ENCODE measurements around the gene FOXN3. TPM values are rescaled to one million over a fixed set of nuclear protein-coding genes. Genes with fewer than 3 reads are reported as not detected.

The FOXN3 gene
- total RNA-seq, 6 experiments from 2014 or later = 41.5 to 74.2 (median 55.8) TPM

GRCh38 chr14:89350152-89350551 lies 66.9 kb downstream of the FOXN3 start:
- DNase-seq = no peak
- no peak overlapping the region for H3K4me3 ChIP-seq
- no peaks in the 10 kb centered on the region for H3K9me3 ChIP-seq
- no peak for ATAC-seq
- H3K27ac ChIP-seq = no peak overlapping the region
- H3K36me3 ChIP-seq = no peaks in the 10 kb centered on the region
- H3K4me1 ChIP-seq = peaks cover 0 to 47% (median 15%) of the 10 kb centered on the region in 4 donors
- intact Hi-C loops (cut with DNase I) = no loop called here
- H3K27me3 ChIP-seq = no peaks in the 10 kb centered on the region
- 94% methylated on average over 7 of the region's 8 CpGs for WGBS (ENCODE audit: insufficient coverage, low coverage, low lambda C conversion rate, missing lambda C conversion rate)
- TF ChIP-seq CTCF (IDR thresholded peaks at IDR 0.05) (no peak), POLR2A (IDR thresholded peaks at IDR 0.05) (no peak)

GRCh38 chr14:89349171-89350008 lies 67.6 kb downstream of the FOXN3 start:
- Histone ChIP-seq H3K9me3 (no peaks in the 10 kb centered on the region), H3K36me3 (no peaks in the 10 kb centered on the region), H3K4me1 (peaks cover 0 to 47% (median 15%) of the 10 kb centered on the region in 4 donors), H3K4me3 (no peak overlapping the region), H3K27me3 (no peaks in the 10 kb centered on the region), H3K27ac (no peak overlapping the region)
- WGBS (ENCODE audit: insufficient coverage, low coverage, low lambda C conversion rate, missing lambda C conversion rate) = 45% methylated on average over 8 of the region's 8 CpGs
- TF ChIP-seq POLR2A (IDR thresholded peaks at IDR 0.05) (no peak), CTCF (IDR thresholded peaks at IDR 0.05) (no peak)
- intact Hi-C loops (cut with DNase I) = no loop called here
- ATAC-seq (peak; percentile 53 to 76 (median 65)), DNase-seq (peak; percentile 57 to 91 (median 87))

GRCh38 chr14:89348722-89349121 lies 68.3 kb downstream of the FOXN3 start:
- no peak for DNase-seq
- Histone ChIP-seq H3K4me1 (peaks cover 0 to 40% (median 15%) of the 10 kb centered on the region in 4 donors), H3K27me3 (no peaks in the 10 kb centered on the region), H3K27ac (no peak overlapping the region), H3K36me3 (no peaks in the 10 kb centered on the region), H3K4me3 (no peak overlapping the region), H3K9me3 (no peaks in the 10 kb centered on the region)
- ATAC-seq = no peak
- intact Hi-C loops (cut with DNase I) = no loop called here
- no peak for TF ChIP-seq CTCF (IDR thresholded peaks at IDR 0.05)
- TF ChIP-seq POLR2A (IDR thresholded peaks at IDR 0.05) = no peak
- 97% methylated on average over 5 of the region's 5 CpGs for WGBS (ENCODE audit: insufficient coverage, low coverage, low lambda C conversion rate, missing lambda C conversion rate)

- Histone ChIP-seq H3K9me3 (no peaks in the 10 kb centered on the region), H3K27me3 (no peaks in the 10 kb centered on the region), H3K36me3 (no peaks in the 10 kb centered on the region), H3K4me3 (no peak overlapping the region), H3K4me1 (peaks cover 0 to 40% (median 12%) of the 10 kb centered on the region in 4 donors), H3K27ac (no peak overlapping the region)
- no peak for TF ChIP-seq POLR2A (IDR thresholded peaks at IDR 0.05)
- no peak for TF ChIP-seq CTCF (IDR thresholded peaks at IDR 0.05)
- ATAC-seq (no peak), DNase-seq (no peak)
- WGBS (ENCODE audit: insufficient coverage, low coverage, low lambda C conversion rate, missing lambda C conversion rate) = no CpG with 5 or more reads among the region's 10 CpGs
- intact Hi-C loops (cut with DNase I) = no loop called here
These were observed 69.1 kb downstream of the FOXN3 start for GRCh38 chr14:89347885-89348284.
